HEK293 (cell line): ENCODE measurements around the gene PNKD.

Experiments
- CTCF ChIA-PET: fragments of 350-600 bp; formaldehyde crosslinking; extraction: SDS; loops from one replicate; lab custom pipeline; 2021; ENCODE audit warnings: antibody characterized with exemption; lab: Yijun Ruan, JAX
- POLR2A ChIA-PET: fragments of 300-600 bp; formaldehyde crosslinking; extraction: SDS; loops from one replicate; lab custom pipeline; 2020; ENCODE audit warnings: antibody characterized with exemption, inconsistent platforms; lab: Yijun Ruan, JAX
- H3K27ac ChIP-seq: fragments of 200-500 bp; sonication (Bioruptor generic); 2 replicates; pipeline ENCODE4 v1.5.1; 2014; ENCODE audit warnings: low read depth, low read length, control low read depth, inconsistent platforms; ENCODE audit errors: extremely low read depth
- H3K36me3 ChIP-seq, 2 experiments: fragments of 200-500 bp in 1 of 2; sonication (Bioruptor generic) in 1 of 2; 1 replicate in 1 of 2; 2 replicates in 1 of 2; pipeline ENCODE4 v1.5.1; 2014 to 2017; ENCODE audit warnings: inconsistent platforms in 2 of 2, low read length in 2 of 2; ENCODE audit not compliant: control insufficient read depth in 2 of 2, insufficient read depth in 1 of 2
- H3K4me1 ChIP-seq: fragments of 200-500 bp; sonication (Bioruptor generic); 2 replicates; pipeline ENCODE4 v1.5.1; 2014; ENCODE audit warnings: mild to moderate bottlenecking, low read length, inconsistent platforms; ENCODE audit not compliant: control insufficient read depth, insufficient read depth
- H3K4me3 ChIP-seq: 2 replicates; pipeline ENCODE4 v1.5.1; 2011; ENCODE audit warnings: low read depth, mild to moderate bottlenecking, control low read depth, low read length, moderate library complexity
- H3K9me3 ChIP-seq: fragments of 200-500 bp; sonication (Bioruptor generic); 2 replicates; pipeline ENCODE4 v1.5.1; 2014; ENCODE audit warnings: low read depth, low read length, inconsistent platforms; ENCODE audit not compliant: control insufficient read depth, insufficient read depth
- BCL11B ChIP-seq: fragments of 450-650 bp; formaldehyde crosslinking; IDR thresholded peaks from 2 replicates; pipeline ENCODE4 v1.5.1; 2016; ENCODE audit warnings: low read depth, missing biosample characterization, missing genetic modification characterization
- HOXC10 ChIP-seq: sonication (generic); formaldehyde crosslinking; IDR thresholded peaks from 2 replicates; pipeline ENCODE4 v1.8.1; 2023; ENCODE audit warnings: mild to moderate bottlenecking, missing genetic modification reagents
- IKZF3 ChIP-seq: fragments of 450-650 bp; IDR thresholded peaks from 2 replicates; pipeline ENCODE4 v1.5.0; 2018; ENCODE audit warnings: missing biosample characterization, mild to moderate bottlenecking, missing genetic modification characterization, moderate library complexity
- SP2 ChIP-seq: fragments of 450-650 bp; formaldehyde crosslinking; IDR thresholded peaks from 2 replicates; pipeline ENCODE4 v1.5.1; 2016; ENCODE audit warnings: missing biosample characterization, missing genetic modification characterization
- SP3 ChIP-seq: fragments of 450-650 bp; formaldehyde crosslinking; IDR thresholded peaks from 2 replicates; pipeline ENCODE4 v1.5.1; 2016; ENCODE audit warnings: missing biosample characterization, missing genetic modification characterization
- ZNF175 ChIP-seq: fragments of 450-650 bp; formaldehyde crosslinking; IDR thresholded peaks from 2 replicates; pipeline ENCODE4 v1.5.1; 2016; ENCODE audit warnings: missing biosample characterization, missing genetic modification characterization
- ZNF350 ChIP-seq: fragments of 450-650 bp; formaldehyde crosslinking; IDR thresholded peaks from 2 replicates; pipeline ENCODE4 v1.5.0; 2017; ENCODE audit warnings: missing biosample characterization, mild to moderate bottlenecking, missing genetic modification characterization
- ZNF549 ChIP-seq: fragments of 450-650 bp; IDR thresholded peaks from 2 replicates; pipeline ENCODE4 v1.5.1; 2018; ENCODE audit warnings: missing biosample characterization, missing genetic modification characterization, mild to moderate bottlenecking, inconsistent platforms, moderate library complexity
- ZNF555 ChIP-seq: fragments of 450-650 bp; formaldehyde crosslinking; conservative IDR thresholded peaks from 2 replicates; pipeline ENCODE4 v1.5.1; 2017; ENCODE audit warnings: missing biosample characterization, mild to moderate bottlenecking, missing genetic modification characterization, inconsistent platforms
- ZNF571 ChIP-seq: fragments of 450-650 bp; formaldehyde crosslinking; IDR thresholded peaks from 2 replicates; pipeline ENCODE4 v1.5.0; 2017; ENCODE audit warnings: missing biosample characterization, missing genetic modification characterization
- ZNF596 ChIP-seq: fragments of 450-650 bp; IDR thresholded peaks from 2 replicates; pipeline ENCODE4 v1.5.0; 2018; ENCODE audit warnings: missing biosample characterization, mild to moderate bottlenecking, missing genetic modification characterization, moderate library complexity
- ZNF610 ChIP-seq: fragments of 450-650 bp; formaldehyde crosslinking; IDR thresholded peaks from 2 replicates; pipeline ENCODE4 v1.5.1; 2016; ENCODE audit warnings: missing biosample characterization, missing genetic modification characterization, borderline replicate concordance
- TF ChIP-seq, protein P1 (sequence below): fragments of 450-650 bp; formaldehyde crosslinking; IDR thresholded peaks from 2 replicates; pipeline ENCODE4 v1.5.1; 2016; ENCODE audit warnings: missing biosample characterization, missing genetic modification characterization
- TF ChIP-seq, protein P2 (sequence below): fragments of 450-650 bp; formaldehyde crosslinking; IDR thresholded peaks from 2 replicates; pipeline ENCODE4 v1.5.1; 2016; ENCODE audit warnings: missing biosample characterization, missing genetic modification characterization, low read depth
- TF ChIP-seq, protein P3 (sequence below): fragments of 450-650 bp; formaldehyde crosslinking; IDR thresholded peaks from 2 replicates; pipeline ENCODE4 v1.5.1; 2016; ENCODE audit warnings: missing biosample characterization, missing genetic modification characterization, borderline replicate concordance

PNKD gene

DNA sequence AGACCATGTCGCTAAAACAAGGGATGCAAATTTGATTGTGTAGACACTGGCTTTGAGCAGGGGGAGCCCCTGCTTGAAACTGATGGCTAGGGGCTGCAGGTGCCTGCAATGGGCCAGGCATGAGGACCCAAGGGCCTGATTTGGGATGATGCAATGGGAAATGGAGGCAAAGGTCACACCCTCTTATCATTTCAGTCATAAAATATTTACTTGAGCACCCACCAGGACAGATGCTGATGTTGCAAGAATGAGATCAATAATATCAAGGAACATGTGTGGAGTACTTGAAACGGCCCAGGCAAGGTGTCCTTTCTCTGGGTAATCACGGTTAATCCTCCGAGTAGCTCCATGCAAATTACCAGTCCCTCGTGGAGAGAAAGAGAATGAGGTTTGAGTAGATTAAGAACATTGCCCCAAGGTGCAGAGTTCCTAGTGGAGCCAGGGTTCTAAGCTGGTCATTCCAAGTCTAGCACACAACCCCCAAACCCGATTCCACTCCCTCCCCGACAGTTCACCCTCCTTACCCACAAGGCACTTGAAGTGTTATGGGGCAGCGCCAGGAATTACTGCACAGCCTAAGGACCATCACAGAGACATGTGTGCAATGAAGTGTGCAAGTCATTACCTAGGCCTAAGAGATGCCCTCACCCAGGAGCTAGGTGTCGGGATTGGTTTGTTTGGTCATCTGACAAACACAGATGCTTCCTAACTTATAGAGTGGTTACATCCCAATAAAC is 36.0 kb downstream of the PNKD start:
- Histone ChIP-seq H3K4me1 (no peaks in the 10 kb centered on the region), H3K36me3 (no peaks in the 10 kb centered on the region), H3K9me3 (no peaks in the 10 kb centered on the region), H3K27ac (no peak overlapping the region), H3K4me3 (no peak overlapping the region)
- POLR2A ChIA-PET, result interaction anchor here (1.6 kb wide), 1 partner anchor 16 kb away, joined by 3 read pairs; no protein-coding TSS in a partner anchor
- CTCF ChIA-PET, result interaction anchor here (0.6 to 1.4 kb wide), 5 partner anchors 11 to 100 kb away, joined by 3 to 7 read pairs (median 3); partner anchors contain the start of gene CATIP
- TF ChIP-seq ZNF571, result no peak
- TF ChIP-seq ZNF555 (tag by site-specific recombination), result no peak
- TF ChIP-seq SP2 (tag by site-specific recombination), result no peak
- TF ChIP-seq, protein P1, sequence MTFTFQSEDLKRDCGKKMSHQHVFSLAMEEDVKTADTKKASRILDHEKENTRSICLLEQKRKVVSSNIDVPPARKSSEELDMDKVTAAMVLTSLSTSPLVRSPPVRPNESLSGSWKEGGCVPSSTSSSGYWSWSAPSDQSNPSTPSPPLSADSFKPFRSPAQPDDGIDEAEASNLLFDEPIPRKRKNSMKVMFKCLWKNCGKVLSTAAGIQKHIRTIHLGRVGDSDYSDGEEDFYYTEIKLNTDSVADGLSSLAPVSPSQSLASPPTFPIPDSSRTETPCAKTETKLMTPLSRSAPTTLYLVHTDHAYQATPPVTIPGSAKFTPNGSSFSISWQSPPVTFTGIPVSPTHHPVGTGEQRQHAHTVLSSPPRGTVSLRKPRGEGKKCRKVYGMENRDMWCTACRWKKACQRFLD, result no peak
- no peak for TF ChIP-seq ZNF549 (tag by site-specific recombination)
- no peak for TF ChIP-seq ZNF596 (tag by site-specific recombination)
- no peak for TF ChIP-seq IKZF3
- no peak for TF ChIP-seq HOXC10 (CRISPR knock-in tag)
- TF ChIP-seq, protein P2, sequence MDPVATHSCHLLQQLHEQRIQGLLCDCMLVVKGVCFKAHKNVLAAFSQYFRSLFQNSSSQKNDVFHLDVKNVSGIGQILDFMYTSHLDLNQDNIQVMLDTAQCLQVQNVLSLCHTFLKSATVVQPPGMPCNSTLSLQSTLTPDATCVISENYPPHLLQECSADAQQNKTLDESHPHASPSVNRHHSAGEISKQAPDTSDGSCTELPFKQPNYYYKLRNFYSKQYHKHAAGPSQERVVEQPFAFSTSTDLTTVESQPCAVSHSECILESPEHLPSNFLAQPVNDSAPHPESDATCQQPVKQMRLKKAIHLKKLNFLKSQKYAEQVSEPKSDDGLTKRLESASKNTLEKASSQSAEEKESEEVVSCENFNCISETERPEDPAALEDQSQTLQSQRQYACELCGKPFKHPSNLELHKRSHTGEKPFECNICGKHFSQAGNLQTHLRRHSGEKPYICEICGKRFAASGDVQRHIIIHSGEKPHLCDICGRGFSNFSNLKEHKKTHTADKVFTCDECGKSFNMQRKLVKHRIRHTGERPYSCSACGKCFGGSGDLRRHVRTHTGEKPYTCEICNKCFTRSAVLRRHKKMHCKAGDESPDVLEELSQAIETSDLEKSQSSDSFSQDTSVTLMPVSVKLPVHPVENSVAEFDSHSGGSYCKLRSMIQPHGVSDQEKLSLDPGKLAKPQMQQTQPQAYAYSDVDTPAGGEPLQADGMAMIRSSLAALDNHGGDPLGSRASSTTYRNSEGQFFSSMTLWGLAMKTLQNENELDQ (tag by site-specific recombination), result no peak
- no peak for TF ChIP-seq BCL11B (tag by site-specific recombination)
- no peak for TF ChIP-seq ZNF175 (tag by site-specific recombination)
- no peak for TF ChIP-seq ZNF350 (tag by site-specific recombination)
- TF ChIP-seq, protein P3, sequence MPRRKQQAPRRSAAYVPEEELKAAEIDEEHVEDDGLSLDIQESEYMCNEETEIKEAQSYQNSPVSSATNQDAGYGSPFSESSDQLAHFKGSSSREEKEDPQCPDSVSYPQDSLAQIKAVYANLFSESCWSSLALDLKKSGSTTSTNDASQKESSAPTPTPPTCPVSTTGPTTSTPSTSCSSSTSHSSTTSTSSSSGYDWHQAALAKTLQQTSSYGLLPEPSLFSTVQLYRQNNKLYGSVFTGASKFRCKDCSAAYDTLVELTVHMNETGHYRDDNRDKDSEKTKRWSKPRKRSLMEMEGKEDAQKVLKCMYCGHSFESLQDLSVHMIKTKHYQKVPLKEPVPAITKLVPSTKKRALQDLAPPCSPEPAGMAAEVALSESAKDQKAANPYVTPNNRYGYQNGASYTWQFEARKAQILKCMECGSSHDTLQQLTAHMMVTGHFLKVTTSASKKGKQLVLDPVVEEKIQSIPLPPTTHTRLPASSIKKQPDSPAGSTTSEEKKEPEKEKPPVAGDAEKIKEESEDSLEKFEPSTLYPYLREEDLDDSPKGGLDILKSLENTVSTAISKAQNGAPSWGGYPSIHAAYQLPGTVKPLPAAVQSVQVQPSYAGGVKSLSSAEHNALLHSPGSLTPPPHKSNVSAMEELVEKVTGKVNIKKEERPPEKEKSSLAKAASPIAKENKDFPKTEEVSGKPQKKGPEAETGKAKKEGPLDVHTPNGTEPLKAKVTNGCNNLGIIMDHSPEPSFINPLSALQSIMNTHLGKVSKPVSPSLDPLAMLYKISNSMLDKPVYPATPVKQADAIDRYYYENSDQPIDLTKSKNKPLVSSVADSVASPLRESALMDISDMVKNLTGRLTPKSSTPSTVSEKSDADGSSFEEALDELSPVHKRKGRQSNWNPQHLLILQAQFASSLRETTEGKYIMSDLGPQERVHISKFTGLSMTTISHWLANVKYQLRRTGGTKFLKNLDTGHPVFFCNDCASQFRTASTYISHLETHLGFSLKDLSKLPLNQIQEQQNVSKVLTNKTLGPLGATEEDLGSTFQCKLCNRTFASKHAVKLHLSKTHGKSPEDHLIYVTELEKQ (tag by site-specific recombination), result no peak

DNA sequence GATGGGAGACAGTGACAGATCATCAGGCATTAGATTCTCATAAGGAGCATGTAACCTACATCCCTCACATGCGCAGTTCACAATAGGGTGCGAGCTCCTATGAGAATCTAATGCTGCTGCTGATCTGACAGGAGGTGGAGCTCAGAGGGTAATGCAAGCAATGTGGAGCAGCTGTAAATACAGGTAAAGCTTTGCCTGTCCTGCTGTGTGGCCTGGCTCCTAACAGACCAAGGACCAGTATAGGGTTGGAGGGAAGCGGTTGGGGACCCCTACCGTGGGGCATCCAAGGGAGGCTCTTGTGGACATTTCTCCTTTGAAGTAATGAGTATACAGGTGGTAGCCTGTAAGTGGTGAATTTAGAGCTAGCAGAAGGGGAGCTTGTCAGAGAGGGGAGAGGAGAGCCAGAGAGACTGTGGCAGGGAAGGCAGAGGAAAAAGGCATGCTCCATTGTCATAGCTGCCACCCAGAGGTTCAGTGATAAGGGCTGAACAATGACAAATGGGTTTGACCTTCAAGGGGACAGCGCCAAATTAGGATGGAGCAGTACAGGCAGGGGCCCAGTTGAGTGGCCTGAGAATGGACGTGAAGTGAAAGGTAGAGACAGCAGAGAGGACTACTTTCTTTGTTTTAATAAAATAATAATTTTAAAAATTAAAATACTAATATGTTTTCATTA is 37.2 kb downstream of the PNKD start:
- ChIA-PET CTCF (interaction anchor here (0.6 to 1.4 kb wide), 7 partner anchors 10 to 118 kb away, joined by 3 to 4 read pairs (median 3); partner anchors contain the start of gene CATIP), POLR2A (interaction anchor here (1.6 kb wide), 1 partner anchor 15 kb away, joined by 3 read pairs; no protein-coding TSS in a partner anchor)
- TF ChIP-seq SP3, result no peak
- TF ChIP-seq ZNF610 (tag by site-specific recombination), result peak; percentile 98
- no peak overlapping the region for H3K4me3 ChIP-seq
- no peaks in the 10 kb centered on the region for H3K9me3 ChIP-seq
- H3K27ac ChIP-seq, result no peak overlapping the region
- H3K36me3 ChIP-seq, result no peaks in the 10 kb centered on the region
- H3K4me1 ChIP-seq, result no peaks in the 10 kb centered on the region
